ENCODE results near the gene CHST4.
"Not testable (repeated sequence)": the region's sequence is repeated elsewhere in the genome, so short reads cannot be mapped to it uniquely, and the experiment has no call there.

CHST4 gene

GRCh38 chr16:71524566-71525553 lies 1.4 kb upstream of the CHST4 start:
- DNase-seq = no peak

- DNase-seq = no peak
These were observed 2.0 kb downstream of the CHST4 start for GRCh38 chr16:71528257-71528656.

GRCh38 chr16:71528863-71529262 lies 2.6 kb downstream of the CHST4 start:
- no peak for DNase-seq

- no peak for DNase-seq
These were observed 6.1 kb downstream of the CHST4 start for GRCh38 chr16:71532366-71532765.

- peak; percentile 18 for DNase-seq
These were observed 10.7 kb downstream of the CHST4 start for GRCh38 chr16:71536752-71537499.

- peak; percentile 62 for DNase-seq
These were observed 11.4 kb downstream of the CHST4 start for GRCh38 chr16:71537643-71538042.

GRCh38 chr16:71542377-71542776 lies 16.2 kb downstream of the CHST4 start:
- DNase-seq = peak; percentile 3

GRCh38 chr16:71547168-71547567 lies 20.9 kb downstream of the CHST4 start:
- DNase-seq = no peak

- no peak for DNase-seq
These were observed 26.7 kb downstream of the CHST4 start for GRCh38 chr16:71552698-71553503.

GRCh38 chr16:71555230-71555891 lies 29.1 kb downstream of the CHST4 start:
- no peak for DNase-seq

- DNase-seq = no peak
These were observed 31.1 kb downstream of the CHST4 start for GRCh38 chr16:71557299-71557698.

- no peak for DNase-seq
These were observed 31.8 kb downstream of the CHST4 start for GRCh38 chr16:71557954-71558582.

GRCh38 chr16:71559855-71560254 lies 33.6 kb downstream of the CHST4 start:
- DNase-seq = no peak

- DNase-seq = not testable (repeated sequence)
These were observed 35.7 kb downstream of the CHST4 start for GRCh38 chr16:71561886-71562285.

GRCh38 chr16:71562552-71562951 lies 36.3 kb downstream of the CHST4 start:
- DNase-seq = no peak

GRCh38 chr16:71564335-71564967 lies 38.2 kb downstream of the CHST4 start:
- DNase-seq = no peak

- no peak for DNase-seq
These were observed 39.8 kb downstream of the CHST4 start for GRCh38 chr16:71565812-71566700.

- DNase-seq = no peak
These were observed 41.7 kb downstream of the CHST4 start for GRCh38 chr16:71567931-71568330.

- DNase-seq = no peak
These were observed 42.3 kb downstream of the CHST4 start for GRCh38 chr16:71568551-71568950.

- DNase-seq = no peak
These were observed 43.4 kb downstream of the CHST4 start for GRCh38 chr16:71569621-71570020.

Measured in SHP77 treated with DMSO at 0.1 percent for 48 hours (cell line).